Measurements from ENCODE around the gene MAB21L1. TPM values are rescaled to one million over a fixed set of nuclear protein-coding genes. Genes with fewer than 3 reads are reported as not detected.

Gene MAB21L1
- total RNA-seq, 4 donors from 2014 or later, result 0.53 to 4.1 (median 0.80) TPM; not detected in 1

DNA sequence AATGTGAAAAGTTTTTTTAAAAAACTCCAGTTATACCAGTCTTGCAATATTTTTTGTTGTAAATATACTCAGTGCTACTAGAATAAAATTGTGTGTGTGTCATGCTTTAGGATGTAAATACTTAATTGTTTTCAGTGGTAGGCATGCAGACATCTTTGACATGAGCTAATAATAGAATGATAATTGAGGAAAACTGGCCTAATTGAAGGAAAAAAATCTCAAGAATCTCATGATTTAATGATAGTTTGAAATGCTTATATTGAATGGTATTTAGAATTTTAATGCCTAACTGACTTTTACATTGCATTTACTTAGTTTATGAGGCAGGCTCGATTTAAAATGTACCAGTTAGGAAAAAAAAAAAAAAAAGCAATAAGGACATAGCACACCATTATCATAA is 3.2 kb upstream of the MAB21L1 start:
- H3K4me3 ChIP-seq, result no peak overlapping the region
- TF ChIP-seq, protein P1, sequence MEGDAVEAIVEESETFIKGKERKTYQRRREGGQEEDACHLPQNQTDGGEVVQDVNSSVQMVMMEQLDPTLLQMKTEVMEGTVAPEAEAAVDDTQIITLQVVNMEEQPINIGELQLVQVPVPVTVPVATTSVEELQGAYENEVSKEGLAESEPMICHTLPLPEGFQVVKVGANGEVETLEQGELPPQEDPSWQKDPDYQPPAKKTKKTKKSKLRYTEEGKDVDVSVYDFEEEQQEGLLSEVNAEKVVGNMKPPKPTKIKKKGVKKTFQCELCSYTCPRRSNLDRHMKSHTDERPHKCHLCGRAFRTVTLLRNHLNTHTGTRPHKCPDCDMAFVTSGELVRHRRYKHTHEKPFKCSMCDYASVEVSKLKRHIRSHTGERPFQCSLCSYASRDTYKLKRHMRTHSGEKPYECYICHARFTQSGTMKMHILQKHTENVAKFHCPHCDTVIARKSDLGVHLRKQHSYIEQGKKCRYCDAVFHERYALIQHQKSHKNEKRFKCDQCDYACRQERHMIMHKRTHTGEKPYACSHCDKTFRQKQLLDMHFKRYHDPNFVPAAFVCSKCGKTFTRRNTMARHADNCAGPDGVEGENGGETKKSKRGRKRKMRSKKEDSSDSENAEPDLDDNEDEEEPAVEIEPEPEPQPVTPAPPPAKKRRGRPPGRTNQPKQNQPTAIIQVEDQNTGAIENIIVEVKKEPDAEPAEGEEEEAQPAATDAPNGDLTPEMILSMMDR (IDR thresholded peaks at IDR 0.05), result no peak
- TF ChIP-seq POLR2A (IDR thresholded peaks at IDR 0.05), result no peak
- H3K27me3 ChIP-seq, result peaks cover 0 to 5% of the 10 kb centered on the region in 2 donors
- no peak for DNase-seq
- no peaks in the 10 kb centered on the region for H3K36me3 ChIP-seq
- no peaks in the 10 kb centered on the region for H3K4me1 ChIP-seq
- no peaks in the 10 kb centered on the region for H3K9me3 ChIP-seq
- no peak overlapping the region for H3K27ac ChIP-seq

DNA sequence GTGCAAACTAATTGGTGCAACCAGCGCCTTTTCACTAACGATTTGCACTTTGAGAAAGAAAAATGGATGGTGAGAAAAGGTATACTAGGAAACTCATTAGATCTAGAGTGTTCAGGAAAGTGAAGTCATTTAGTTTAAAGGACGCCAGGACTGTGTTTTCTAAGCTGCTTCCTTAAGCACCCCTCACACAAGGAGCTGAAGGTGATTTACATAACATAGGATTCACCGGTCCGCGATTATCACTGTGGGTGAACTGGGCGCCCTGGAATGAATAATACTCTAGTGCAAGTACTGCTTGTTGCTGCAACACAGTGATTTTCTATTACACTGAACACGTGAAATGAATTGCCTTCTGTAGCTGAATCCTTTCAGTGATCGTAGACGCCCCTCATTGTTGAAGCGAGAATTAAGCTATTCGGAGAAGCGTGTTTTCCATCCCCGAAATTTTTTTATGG is 2.6 kb upstream of the MAB21L1 start:
- Histone ChIP-seq H3K4me1 (no peaks in the 10 kb centered on the region), H3K36me3 (no peaks in the 10 kb centered on the region), H3K4me3 (no peak overlapping the region), H3K27me3 (peaks cover 0 to 5% of the 10 kb centered on the region in 2 donors), H3K27ac (no peak overlapping the region), H3K9me3 (no peaks in the 10 kb centered on the region)
- no peak for DNase-seq
- TF ChIP-seq, protein P1 (IDR thresholded peaks at IDR 0.05), result no peak

DNA sequence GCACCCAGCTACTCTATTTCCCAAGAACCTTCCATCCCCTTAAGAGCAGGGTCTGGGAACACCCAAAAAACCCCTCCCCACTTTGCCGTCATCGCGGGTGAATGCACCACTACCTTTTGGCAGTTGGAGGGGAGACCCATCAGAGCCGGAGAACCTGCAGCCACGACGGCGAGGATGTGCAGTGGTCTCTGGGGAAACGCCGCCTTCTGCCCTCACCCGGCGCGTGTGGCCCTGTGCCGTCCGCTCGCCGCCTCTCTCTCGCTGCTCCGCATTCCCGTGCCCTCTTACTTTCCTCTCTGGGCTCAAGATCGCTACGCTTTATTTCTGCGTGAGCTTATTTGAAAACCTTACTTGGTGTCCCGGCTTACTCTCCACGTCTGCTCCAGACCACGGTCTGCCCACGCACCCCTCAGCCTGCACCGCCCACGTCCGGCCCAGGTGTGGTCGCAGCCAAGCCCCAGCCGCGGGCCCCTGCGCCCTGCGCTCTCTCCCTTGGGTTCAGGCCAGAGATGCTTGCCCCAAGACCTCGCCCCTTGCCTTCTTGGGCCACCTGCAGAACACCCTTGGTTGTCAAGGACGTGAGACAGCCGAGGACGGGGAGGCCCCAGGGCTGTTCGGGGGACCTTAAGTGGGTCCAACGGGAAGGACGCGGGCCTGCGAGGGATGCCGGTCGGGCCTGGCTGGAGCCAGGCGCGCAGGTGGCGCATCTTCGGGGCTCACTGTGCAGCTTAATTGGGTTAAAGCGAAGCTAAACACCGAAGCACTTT is 2.0 kb upstream of the MAB21L1 start:
- Histone ChIP-seq H3K27me3 (peaks cover 0 to 5% of the 10 kb centered on the region in 2 donors), H3K36me3 (no peaks in the 10 kb centered on the region), H3K9me3 (no peaks in the 10 kb centered on the region), H3K27ac (no peak overlapping the region), H3K4me1 (no peaks in the 10 kb centered on the region), H3K4me3 (no peak overlapping the region)
- TF ChIP-seq POLR2A (IDR thresholded peaks at IDR 0.05), result no peak
- TF ChIP-seq, protein P1 (IDR thresholded peaks at IDR 0.05), result no peak
- DNase-seq, result no peak

DNA sequence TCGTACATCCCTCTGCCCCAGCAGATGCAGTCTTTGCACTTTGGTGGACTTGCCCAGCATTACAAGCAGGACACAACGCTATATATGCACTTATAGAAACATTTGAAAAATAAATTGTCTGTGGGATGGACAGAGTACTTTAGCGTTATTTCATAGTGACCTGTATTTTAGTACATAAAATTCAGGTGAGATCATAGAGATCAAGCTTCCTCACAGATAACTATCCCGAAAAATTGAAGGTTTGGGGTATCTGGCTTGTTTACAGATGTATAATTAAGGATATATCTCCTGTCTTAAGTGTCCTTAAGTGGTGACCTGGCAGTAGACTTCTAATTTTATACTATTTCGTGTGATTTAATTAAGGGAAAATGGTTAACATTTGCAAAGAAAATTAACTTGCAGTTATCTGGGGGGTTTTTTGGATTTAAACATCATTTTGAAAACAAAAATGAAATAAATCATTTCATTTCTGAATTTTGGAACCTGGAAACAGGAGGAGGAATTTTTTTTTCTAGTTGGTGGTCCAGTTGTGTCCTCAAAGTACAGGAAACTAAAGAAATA is 977 bp upstream of the MAB21L1 start:
- H3K4me3 ChIP-seq, result no peak overlapping the region
- no peak for DNase-seq
- no peaks in the 10 kb centered on the region for H3K9me3 ChIP-seq
- TF ChIP-seq POLR2A (IDR thresholded peaks at IDR 0.05), result no peak
- TF ChIP-seq, protein P1 (IDR thresholded peaks at IDR 0.05), result no peak
- H3K27ac ChIP-seq, result no peak overlapping the region
- peaks cover 0 to 5% of the 10 kb centered on the region in 2 donors for H3K27me3 ChIP-seq
- H3K4me1 ChIP-seq, result no peaks in the 10 kb centered on the region
- no peaks in the 10 kb centered on the region for H3K36me3 ChIP-seq

DNA sequence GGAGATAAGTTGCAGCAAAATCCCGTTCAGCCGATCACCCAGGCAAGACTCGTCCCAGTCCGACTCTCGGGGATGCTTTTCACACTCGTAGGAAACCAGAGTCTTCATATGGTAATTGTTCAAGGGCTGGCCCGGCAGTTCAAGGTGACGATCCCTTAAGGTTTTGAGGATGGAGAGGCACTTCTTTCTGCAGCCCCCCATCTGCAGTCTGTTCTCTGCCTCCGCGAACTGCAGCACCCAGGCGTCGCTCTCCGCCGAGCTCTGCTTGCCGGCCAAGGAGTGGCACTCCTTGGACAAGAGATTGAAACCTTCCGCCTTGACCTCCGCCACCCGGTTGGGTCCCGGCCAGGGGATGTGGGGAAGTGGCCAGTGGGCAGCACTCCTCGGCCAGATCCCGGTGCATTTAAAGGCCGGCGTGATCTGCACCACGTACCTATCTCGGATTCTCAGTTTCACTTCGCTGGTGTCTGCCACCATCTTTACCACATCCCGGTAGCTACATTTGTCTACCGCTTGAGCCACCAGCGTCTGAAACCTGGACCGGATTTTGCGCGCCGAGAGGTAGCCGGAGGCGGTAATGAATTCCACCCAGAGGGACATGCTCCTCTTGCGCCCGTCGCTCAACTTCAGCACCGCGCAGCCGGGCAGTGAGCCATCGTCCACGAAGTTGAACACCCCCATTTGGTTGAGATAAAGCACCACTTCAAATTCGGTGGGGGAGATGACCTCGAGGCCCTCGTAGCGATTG is 1.1 kb downstream of the MAB21L1 start:
- Histone ChIP-seq H3K4me1 (no peaks in the 10 kb centered on the region), H3K36me3 (no peaks in the 10 kb centered on the region), H3K27me3 (peaks cover 0 to 10% of the 10 kb centered on the region in 2 donors), H3K9me3 (peaks cover 0 to 6% (median 0%) of the 10 kb centered on the region in 4 donors), H3K4me3 (peak overlapping the region; percentile 27 to 50 (median 37)), H3K27ac (peak overlapping the region in 2 of 4 donors; percentile 11 to 31)
- no peak for TF ChIP-seq POLR2A (IDR thresholded peaks at IDR 0.05)
- TF ChIP-seq, protein P1 (IDR thresholded peaks at IDR 0.05), result no peak
- DNase-seq, result peak in 1 of 3 donors; percentile 48
